ENCODE data around the gene NEU4.

Gene NEU4

DNA sequence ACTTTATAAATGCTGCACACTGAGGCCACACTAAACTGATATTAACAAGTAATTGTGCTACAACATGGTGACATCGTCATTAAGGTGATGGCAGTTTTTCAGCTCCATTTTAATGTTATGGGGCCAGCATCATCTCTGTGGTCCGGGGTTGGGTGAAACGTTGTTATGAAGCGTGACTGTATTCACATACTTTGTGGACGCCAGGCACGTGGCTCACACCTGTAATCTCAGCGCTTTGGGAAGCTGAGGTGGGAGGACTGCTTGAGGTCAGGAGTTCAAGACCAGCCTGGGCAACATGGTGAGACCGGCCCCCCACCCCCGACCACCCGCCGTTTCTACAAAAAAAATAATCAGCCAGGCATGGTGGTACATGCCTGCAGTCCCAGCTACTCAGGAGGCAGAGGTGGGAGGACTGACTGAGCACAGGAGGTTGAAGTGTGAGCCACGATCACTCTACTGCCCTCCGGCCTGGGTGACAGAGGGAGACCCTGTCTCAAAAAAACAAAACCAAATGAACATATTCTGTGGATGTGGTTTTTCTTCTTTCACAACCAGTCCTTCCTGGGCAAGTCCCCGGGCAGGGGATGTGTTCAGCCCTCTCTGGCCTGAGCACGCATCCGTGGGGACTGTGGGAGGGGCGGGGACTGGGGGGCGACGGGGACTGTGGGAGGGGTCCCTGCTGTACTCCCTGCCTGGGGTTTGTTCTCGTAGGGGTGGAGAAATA is 45.3 kb upstream of the NEU4 start:
- H3K4me1 Mint-ChIP-seq: peaks cover 44% of the 10 kb centered on the region
- H3K36me3 Mint-ChIP-seq (ENCODE audit: low read depth): peaks cover 36% of the 10 kb centered on the region
- H3K4me3 Mint-ChIP-seq: no peak overlapping the region
- peaks cover 18% of the 10 kb centered on the region for H3K9me3 Mint-ChIP-seq
- TF ChIP-seq, protein P1, sequence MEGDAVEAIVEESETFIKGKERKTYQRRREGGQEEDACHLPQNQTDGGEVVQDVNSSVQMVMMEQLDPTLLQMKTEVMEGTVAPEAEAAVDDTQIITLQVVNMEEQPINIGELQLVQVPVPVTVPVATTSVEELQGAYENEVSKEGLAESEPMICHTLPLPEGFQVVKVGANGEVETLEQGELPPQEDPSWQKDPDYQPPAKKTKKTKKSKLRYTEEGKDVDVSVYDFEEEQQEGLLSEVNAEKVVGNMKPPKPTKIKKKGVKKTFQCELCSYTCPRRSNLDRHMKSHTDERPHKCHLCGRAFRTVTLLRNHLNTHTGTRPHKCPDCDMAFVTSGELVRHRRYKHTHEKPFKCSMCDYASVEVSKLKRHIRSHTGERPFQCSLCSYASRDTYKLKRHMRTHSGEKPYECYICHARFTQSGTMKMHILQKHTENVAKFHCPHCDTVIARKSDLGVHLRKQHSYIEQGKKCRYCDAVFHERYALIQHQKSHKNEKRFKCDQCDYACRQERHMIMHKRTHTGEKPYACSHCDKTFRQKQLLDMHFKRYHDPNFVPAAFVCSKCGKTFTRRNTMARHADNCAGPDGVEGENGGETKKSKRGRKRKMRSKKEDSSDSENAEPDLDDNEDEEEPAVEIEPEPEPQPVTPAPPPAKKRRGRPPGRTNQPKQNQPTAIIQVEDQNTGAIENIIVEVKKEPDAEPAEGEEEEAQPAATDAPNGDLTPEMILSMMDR (IDR thresholded peaks at IDR 0.05): no peak
- no peak for DNase-seq
- H3K27me3 Mint-ChIP-seq (ENCODE audit: low read depth, poor library complexity): peaks cover 5% of the 10 kb centered on the region
- H3K27ac Mint-ChIP-seq: peak overlapping the region; percentile 88

DNA sequence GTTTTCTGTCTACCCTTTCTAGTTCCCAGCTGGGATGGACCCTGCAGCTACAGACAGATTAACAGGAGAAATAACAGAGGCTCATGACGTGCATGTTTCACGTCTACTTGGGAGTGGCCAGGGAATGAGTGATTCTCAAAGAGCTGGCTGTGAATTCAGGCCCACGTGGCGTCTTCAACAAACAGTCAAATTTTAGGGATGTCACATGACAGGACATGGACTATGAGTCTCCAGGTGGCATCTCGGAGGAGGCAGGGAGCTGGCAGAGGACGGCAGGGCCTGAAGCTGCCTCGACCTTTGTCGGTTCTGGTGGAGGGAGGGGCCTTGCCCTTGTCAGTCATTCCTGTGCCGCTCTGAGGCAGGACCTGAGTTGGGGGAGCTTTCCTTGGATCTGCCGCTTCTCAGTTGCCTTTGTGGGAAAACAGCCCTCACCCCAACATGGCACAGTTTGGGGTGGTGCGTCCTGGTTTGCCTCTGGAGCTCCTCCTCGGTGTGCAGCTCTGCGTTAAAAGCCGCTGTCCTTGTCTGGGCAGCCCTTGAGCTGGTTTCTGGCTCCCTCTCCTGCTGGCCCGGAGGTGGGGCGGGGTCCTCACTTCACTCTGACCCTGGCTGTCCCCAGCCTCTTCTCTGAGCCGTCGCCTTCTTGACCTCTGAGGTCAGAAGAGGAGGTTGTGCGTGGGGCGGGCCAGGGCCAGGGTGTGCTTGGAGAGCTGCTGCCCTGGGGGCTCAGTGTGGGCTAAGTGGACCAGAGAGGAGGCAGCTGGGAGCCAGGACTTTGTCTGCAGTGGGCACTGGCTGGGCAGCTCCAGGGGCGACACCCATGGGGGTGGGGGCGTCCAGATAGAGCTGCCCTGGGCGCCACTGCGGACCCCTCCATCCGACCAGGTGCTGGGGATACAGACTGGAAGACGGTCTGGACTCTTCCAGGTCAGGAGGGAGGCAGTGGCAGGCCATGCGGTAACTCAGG is 44.4 kb upstream of the NEU4 start:
- Mint-ChIP-seq H3K27me3 (ENCODE audit: low read depth, poor library complexity) (peaks cover 5% of the 10 kb centered on the region), H3K4me3 (peak overlapping the region; percentile 64), H3K36me3 (ENCODE audit: low read depth) (peaks cover 27% of the 10 kb centered on the region), H3K27ac (peak overlapping the region; percentile 88), H3K4me1 (peaks cover 35% of the 10 kb centered on the region), H3K9me3 (peaks cover 14% of the 10 kb centered on the region)
- peak; percentile 57 for DNase-seq
- TF ChIP-seq, protein P1 (IDR thresholded peaks at IDR 0.05): no peak

DNA sequence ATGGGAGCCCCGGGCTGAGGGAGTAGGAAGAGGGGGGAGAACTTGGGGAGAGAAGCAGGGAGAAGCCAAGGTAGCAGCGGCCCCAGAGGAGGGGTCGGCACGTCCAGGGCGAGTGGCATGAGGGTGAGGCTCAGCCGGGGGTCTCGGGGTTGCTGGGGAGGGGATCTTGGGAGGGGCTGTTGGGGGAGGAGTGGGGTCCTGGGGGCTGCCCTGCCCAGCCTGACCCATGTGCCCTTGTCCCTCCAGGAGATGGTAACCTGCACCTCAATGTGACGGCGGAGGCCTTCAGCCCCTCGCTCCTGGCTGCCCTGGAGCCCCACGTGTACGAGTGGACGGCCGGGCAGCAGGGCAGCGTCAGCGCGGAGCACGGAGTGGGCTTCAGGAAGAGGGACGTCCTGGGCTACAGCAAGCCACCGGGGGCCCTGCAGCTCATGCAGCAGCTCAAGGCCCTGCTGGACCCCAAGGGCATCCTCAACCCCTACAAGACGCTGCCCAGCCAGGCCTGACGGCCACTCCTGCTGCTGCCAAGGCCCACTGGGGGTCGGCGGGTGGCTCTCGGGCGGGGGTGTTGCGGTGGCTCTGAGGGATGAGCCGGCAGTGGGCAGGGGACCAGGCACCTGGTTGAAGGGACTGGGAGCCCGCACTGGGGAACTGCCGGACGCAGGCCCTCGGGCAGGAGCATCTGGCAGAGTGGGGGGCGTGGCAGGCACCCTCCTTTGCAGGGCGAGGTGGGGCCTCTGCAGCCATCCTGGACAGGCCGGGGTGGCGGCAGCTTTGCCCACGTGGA is 41.3 kb upstream of the NEU4 start:
- no peak for DNase-seq
- Mint-ChIP-seq H3K4me3 (no peak overlapping the region), H3K9me3 (no peaks in the 10 kb centered on the region), H3K4me1 (peaks cover 50% of the 10 kb centered on the region), H3K27ac (no peak overlapping the region), H3K36me3 (ENCODE audit: low read depth) (peaks cover 4% of the 10 kb centered on the region), H3K27me3 (ENCODE audit: low read depth, poor library complexity) (no peaks in the 10 kb centered on the region)
- TF ChIP-seq, protein P1 (IDR thresholded peaks at IDR 0.05): no peak

DNA sequence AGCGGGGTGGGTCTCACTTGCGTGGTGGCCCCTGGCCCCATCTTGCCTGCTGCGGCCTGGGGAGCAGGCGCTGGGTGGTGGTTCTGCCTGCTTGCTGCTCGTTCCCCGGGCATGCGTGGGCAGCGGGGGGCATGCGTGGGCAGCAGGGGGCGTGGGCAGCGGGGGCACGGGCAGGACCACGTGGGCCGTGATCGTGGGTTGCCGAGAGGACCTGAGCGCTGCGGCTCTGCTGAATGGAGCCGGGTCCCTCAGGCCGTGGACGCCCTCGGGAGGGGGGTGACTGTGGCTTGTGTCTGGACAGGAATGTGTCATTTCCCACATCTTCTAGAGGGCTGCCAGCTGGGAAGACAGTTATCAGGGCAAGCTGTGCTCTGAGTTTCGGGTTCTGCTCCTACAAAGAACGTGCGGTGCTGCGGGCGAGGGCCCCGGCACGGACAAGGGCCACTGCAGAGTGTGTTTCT is 40.7 kb upstream of the NEU4 start:
- Mint-ChIP-seq H3K27me3 (ENCODE audit: low read depth, poor library complexity) (no peaks in the 10 kb centered on the region), H3K4me1 (peaks cover 50% of the 10 kb centered on the region), H3K9me3 (no peaks in the 10 kb centered on the region), H3K36me3 (ENCODE audit: low read depth) (no peaks in the 10 kb centered on the region), H3K4me3 (no peak overlapping the region), H3K27ac (no peak overlapping the region)
- TF ChIP-seq, protein P1 (IDR thresholded peaks at IDR 0.05): no peak
- DNase-seq: no peak

DNA sequence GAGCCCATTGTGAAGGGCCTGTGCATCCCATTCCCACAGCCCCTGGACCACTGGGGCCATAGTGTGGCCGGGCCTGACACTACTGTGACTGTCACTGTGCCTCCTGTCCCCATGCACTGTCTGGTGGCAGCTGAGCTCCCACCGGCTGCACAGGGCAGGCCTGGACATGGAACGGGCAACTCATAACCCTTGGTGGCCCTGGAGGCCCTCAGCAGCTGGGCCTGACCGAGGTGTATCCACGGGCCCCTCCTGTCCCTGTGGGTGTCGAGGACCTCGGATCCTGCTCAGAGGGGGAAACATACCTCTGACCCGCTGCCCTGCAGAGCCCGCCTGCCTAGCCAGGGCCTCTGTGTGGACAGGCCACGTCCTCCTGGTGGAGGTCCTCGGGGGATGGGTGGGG is 40.1 kb upstream of the NEU4 start:
- Mint-ChIP-seq H3K27me3 (ENCODE audit: low read depth, poor library complexity) (no peaks in the 10 kb centered on the region), H3K27ac (no peak overlapping the region), H3K4me3 (no peak overlapping the region), H3K36me3 (ENCODE audit: low read depth) (no peaks in the 10 kb centered on the region), H3K9me3 (no peaks in the 10 kb centered on the region), H3K4me1 (peaks cover 44% of the 10 kb centered on the region)
- TF ChIP-seq, protein P1 (IDR thresholded peaks at IDR 0.05): no peak
- no peak for DNase-seq
